Chondrocyte (in vitro differentiated cells): ENCODE measurements around the gene NTRK3. TPM values are rescaled to one million over a fixed set of nuclear protein-coding genes. Genes with fewer than 3 reads are reported as not detected.

Source experiments
- DNase-seq: peaks from one replicate; pipeline ENCODE4 v3.0.0; 2021; ENCODE audit warnings: mixed read lengths, low spot score
- H3K27ac Mint-ChIP-seq: one replicate; pipeline ENCODE4 v1.8.0; 2021; ENCODE audit warnings: mild to moderate bottlenecking, moderate library complexity, mixed read lengths; ENCODE audit not compliant: unreplicated experiment
- H3K27me3 Mint-ChIP-seq: 2 replicates; pipeline ENCODE4 v1.8.0; 2021; ENCODE audit warnings: low read depth, mixed read lengths
- H3K36me3 Mint-ChIP-seq: 2 replicates; pipeline ENCODE4 v1.8.0; 2021; ENCODE audit warnings: low read depth, mixed read lengths
- H3K4me1 Mint-ChIP-seq: 2 replicates; pipeline ENCODE4 v1.8.0; 2021; ENCODE audit warnings: low read depth, mild to moderate bottlenecking, mixed read lengths
- H3K4me3 Mint-ChIP-seq: one replicate; pipeline ENCODE4 v1.8.0; 2021; ENCODE audit warnings: mild to moderate bottlenecking, moderate library complexity, mixed read lengths; ENCODE audit not compliant: unreplicated experiment
- H3K9me3 Mint-ChIP-seq: 2 replicates; pipeline ENCODE4 v1.8.0; 2021; ENCODE audit warnings: low read depth, mixed read lengths
- total RNA-seq: library from RNA; stranded (reverse); gene quantifications from 3 replicates; pipeline ENCODE4 v1.2.1, GENCODE V29; 2021
- TF ChIP-seq, protein P1 (sequence below): fragments of 200-600 bp; sonication (generic); IDR thresholded peaks from 2 replicates; pipeline ENCODE4 v1.5.0; 2021; ENCODE audit warnings: antibody characterized with exemption, mild to moderate bottlenecking, moderate library complexity

Gene NTRK3
- total RNA-seq, 1 donor from 2014 or later: not detected

- peak; percentile 74 for DNase-seq
- H3K4me1 Mint-ChIP-seq: no peaks in the 10 kb centered on the region
- no peaks in the 10 kb centered on the region for H3K9me3 Mint-ChIP-seq
- no peaks in the 10 kb centered on the region for H3K36me3 Mint-ChIP-seq
- H3K4me3 Mint-ChIP-seq: no peak overlapping the region
- H3K27ac Mint-ChIP-seq: no peak overlapping the region
- H3K27me3 Mint-ChIP-seq: peaks cover 45% of the 10 kb centered on the region
- TF ChIP-seq, protein P1, sequence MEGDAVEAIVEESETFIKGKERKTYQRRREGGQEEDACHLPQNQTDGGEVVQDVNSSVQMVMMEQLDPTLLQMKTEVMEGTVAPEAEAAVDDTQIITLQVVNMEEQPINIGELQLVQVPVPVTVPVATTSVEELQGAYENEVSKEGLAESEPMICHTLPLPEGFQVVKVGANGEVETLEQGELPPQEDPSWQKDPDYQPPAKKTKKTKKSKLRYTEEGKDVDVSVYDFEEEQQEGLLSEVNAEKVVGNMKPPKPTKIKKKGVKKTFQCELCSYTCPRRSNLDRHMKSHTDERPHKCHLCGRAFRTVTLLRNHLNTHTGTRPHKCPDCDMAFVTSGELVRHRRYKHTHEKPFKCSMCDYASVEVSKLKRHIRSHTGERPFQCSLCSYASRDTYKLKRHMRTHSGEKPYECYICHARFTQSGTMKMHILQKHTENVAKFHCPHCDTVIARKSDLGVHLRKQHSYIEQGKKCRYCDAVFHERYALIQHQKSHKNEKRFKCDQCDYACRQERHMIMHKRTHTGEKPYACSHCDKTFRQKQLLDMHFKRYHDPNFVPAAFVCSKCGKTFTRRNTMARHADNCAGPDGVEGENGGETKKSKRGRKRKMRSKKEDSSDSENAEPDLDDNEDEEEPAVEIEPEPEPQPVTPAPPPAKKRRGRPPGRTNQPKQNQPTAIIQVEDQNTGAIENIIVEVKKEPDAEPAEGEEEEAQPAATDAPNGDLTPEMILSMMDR: no peak
These were observed 13.0 kb upstream of the NTRK3 start for GRCh38 chr15:88269356-88270062.

- Mint-ChIP-seq H3K27me3 (peaks cover 55% of the 10 kb centered on the region), H3K9me3 (no peaks in the 10 kb centered on the region), H3K27ac (no peak overlapping the region), H3K4me3 (no peak overlapping the region), H3K36me3 (no peaks in the 10 kb centered on the region), H3K4me1 (no peaks in the 10 kb centered on the region)
- TF ChIP-seq, protein P1: no peak
- DNase-seq: no peak
These were observed 11.2 kb upstream of the NTRK3 start for GRCh38 chr15:88267720-88268119.

GRCh38 chr15:88266170-88266569 is 9.6 kb upstream of the NTRK3 start:
- Mint-ChIP-seq H3K4me1 (no peaks in the 10 kb centered on the region), H3K36me3 (no peaks in the 10 kb centered on the region), H3K27ac (no peak overlapping the region), H3K27me3 (peaks cover 56% of the 10 kb centered on the region), H3K4me3 (no peak overlapping the region), H3K9me3 (no peaks in the 10 kb centered on the region)
- peak; percentile 67 for DNase-seq
- TF ChIP-seq, protein P1: no peak

DNA sequence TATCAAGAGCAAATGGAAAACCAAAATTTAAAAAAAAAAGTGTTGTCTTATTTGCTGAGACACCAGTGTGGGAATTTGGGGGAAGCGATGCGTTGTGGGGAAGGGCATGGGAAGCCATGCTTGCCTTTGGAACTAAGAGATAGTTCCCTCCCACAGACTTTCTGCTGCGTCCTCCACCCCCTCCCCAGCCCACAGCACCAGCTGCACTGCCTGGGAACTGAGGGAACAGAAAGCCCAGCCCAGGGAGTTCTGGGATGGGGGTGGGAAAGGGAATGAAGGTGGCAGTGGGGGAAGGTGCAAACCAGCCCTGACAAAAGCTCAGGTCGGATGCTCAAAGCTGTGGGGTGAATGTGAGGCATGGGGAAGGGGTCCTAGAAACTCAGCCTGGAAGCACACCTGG is 8.1 kb upstream of the NTRK3 start:
- TF ChIP-seq, protein P1: no peak
- H3K27me3 Mint-ChIP-seq: peaks cover 57% of the 10 kb centered on the region
- no peak overlapping the region for H3K4me3 Mint-ChIP-seq
- H3K36me3 Mint-ChIP-seq: no peaks in the 10 kb centered on the region
- H3K4me1 Mint-ChIP-seq: no peaks in the 10 kb centered on the region
- no peak overlapping the region for H3K27ac Mint-ChIP-seq
- no peaks in the 10 kb centered on the region for H3K9me3 Mint-ChIP-seq
- DNase-seq: no peak

DNA sequence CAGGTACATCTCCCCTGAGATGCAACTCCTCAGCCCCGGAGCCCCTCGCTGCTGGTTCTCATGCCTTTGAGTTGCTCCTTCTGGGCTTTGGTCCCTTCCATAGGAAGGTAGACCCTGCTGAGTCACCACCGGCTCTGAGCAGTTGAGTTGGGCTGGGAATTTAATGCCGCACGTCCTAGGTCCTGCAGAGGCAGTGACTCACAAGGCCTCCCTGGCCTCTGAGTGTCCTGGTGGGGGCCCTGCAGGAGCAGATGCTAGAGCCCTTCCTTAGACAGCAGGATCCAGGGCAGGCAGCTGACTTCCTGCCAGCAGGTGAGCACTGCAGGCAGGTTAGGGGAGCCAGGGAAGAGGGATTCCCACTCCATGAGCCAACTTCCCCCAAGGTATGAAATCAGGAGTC is 5.5 kb upstream of the NTRK3 start:
- peaks cover 2% of the 10 kb centered on the region for H3K36me3 Mint-ChIP-seq
- H3K4me1 Mint-ChIP-seq: peaks cover 9% of the 10 kb centered on the region
- TF ChIP-seq, protein P1: no peak
- H3K9me3 Mint-ChIP-seq: no peaks in the 10 kb centered on the region
- no peak for DNase-seq
- peaks cover 65% of the 10 kb centered on the region for H3K27me3 Mint-ChIP-seq
- H3K27ac Mint-ChIP-seq: no peak overlapping the region
- no peak overlapping the region for H3K4me3 Mint-ChIP-seq
